Measurements from ENCODE around the gene MAP2K2. TPM values are rescaled to one million over a fixed set of nuclear protein-coding genes. Genes with fewer than 3 reads are reported as not detected.
A peak's percentile ranks its signal among the peaks of the same experiment; 100 is the strongest.

MAP2K2 gene
- total RNA-seq, 1 experiment from 2014 or later: 151 TPM

DNA sequence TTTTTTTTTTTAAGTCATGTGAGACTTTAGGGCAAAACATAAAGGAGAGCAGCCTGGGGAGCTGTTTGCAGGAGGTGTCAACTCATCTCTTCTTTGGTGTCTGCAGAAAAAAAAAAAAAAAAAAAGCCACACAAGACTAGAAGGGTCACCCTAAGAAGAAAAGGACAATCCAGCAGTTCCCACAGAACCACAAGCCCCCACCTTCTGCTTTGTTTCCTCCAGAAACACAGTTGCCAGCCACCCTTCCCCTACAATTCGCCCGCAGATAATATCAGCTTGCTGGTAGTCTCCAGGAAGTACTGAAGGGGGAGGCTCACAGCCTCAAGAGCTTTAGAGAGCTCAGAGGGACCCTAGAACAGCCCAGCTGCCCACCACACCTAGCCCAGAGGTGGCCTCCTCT is 34.9 kb downstream of the MAP2K2 start:
- H3K27me3 ChIP-seq (ENCODE audit: control insufficient read depth, insufficient read depth, low read length): no peaks in the 10 kb centered on the region
- H3K9me3 ChIP-seq (ENCODE audit: control insufficient read depth, insufficient read depth, low read depth, low read length): no peaks in the 10 kb centered on the region
- no peak overlapping the region for H3K27ac ChIP-seq (ENCODE audit: low read length)
- H3K36me3 ChIP-seq (ENCODE audit: control insufficient read depth, insufficient read depth, low read length): no peaks in the 10 kb centered on the region
- ChIA-PET POLR2A (no interaction called here), CTCF (interaction anchor here (0.6 kb wide), 3 partner anchors 31 to 863 kb away, joined by 5 to 10 read pairs (median 7); no protein-coding TSS in a partner anchor)
- H3K4me1 ChIP-seq (ENCODE audit: control insufficient read depth, insufficient read depth, low read length): no peaks in the 10 kb centered on the region
- in situ Hi-C loops (cut with HindIII; ENCODE audit: low pct_unique_long_range_greater_than_20kb, low sequenced_read_pairs): no loop called here
- intact Hi-C loops (cut with micrococcal nuclease; ENCODE audit: unreplicated experiment): no loop called here
- TF ChIP-seq SIN3A (IDR thresholded peaks at IDR 0.05; ENCODE audit: borderline replicate concordance, insufficient read depth, low read depth, low read length): no peak
- TF ChIP-seq, protein P1, sequence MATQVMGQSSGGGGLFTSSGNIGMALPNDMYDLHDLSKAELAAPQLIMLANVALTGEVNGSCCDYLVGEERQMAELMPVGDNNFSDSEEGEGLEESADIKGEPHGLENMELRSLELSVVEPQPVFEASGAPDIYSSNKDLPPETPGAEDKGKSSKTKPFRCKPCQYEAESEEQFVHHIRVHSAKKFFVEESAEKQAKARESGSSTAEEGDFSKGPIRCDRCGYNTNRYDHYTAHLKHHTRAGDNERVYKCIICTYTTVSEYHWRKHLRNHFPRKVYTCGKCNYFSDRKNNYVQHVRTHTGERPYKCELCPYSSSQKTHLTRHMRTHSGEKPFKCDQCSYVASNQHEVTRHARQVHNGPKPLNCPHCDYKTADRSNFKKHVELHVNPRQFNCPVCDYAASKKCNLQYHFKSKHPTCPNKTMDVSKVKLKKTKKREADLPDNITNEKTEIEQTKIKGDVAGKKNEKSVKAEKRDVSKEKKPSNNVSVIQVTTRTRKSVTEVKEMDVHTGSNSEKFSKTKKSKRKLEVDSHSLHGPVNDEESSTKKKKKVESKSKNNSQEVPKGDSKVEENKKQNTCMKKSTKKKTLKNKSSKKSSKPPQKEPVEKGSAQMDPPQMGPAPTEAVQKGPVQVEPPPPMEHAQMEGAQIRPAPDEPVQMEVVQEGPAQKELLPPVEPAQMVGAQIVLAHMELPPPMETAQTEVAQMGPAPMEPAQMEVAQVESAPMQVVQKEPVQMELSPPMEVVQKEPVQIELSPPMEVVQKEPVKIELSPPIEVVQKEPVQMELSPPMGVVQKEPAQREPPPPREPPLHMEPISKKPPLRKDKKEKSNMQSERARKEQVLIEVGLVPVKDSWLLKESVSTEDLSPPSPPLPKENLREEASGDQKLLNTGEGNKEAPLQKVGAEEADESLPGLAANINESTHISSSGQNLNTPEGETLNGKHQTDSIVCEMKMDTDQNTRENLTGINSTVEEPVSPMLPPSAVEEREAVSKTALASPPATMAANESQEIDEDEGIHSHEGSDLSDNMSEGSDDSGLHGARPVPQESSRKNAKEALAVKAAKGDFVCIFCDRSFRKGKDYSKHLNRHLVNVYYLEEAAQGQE (IDR thresholded peaks at IDR 0.05; ENCODE audit: insufficient read depth in 1 of 2, low read depth in 2 of 2, low read length in 1 of 2): no peak
- no peak for TF ChIP-seq POLR2AphosphoS5 (IDR thresholded peaks at IDR 0.05; ENCODE audit: low read depth, low read length)
- no TSS peak for BruUV-seq (replicated peaks)
- no peak for ATAC-seq
- H3K4me3 ChIP-seq (ENCODE audit: low read depth in 2 of 2, low read length in 2 of 2): no peak overlapping the region
- no peak for DNase-seq (ENCODE audit: low read depth, low spot score)

DNA sequence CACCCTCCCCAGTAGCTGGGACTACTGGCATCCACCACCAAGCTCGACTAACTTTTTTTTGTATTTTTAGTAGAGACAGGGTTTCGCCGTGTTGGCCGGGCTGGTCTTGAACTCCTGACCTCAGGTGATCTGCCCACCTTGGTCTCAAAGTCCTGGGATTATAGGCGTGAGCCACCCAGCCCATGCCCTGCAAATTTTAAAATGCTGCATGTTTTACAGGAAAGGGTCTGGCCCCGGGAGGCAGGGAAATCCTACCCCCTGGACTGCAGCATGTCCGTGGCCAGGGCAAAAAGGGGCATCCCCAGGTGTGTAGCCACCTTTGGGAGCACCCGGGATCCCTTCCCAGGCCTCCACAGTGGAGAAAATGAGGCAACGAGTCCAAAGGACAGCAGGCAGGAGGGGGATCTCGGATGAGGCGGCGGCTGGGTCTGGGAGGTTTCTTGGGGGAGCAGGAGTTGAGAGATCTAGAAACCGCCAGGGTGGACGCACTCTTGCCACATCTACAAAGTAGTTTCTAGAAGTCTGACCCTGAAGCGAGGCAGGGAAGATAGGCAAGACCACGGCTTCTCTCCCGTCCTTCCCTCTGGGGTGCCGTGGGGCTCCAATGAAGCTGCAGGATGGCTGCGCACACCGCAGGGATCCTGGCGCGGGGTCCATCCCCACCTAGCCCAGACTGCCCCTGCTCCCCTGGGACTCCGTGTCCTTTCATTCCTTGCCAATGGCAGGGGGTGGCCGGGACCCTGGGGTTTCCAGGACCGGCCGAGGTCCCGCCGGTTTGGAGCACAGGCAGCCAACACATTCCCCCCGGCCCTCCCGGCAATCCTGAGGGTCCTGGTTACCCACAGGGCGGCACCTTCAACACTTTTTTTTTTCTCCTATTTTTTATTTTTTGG is 35.9 kb downstream of the MAP2K2 start:
- Histone ChIP-seq H3K27ac (ENCODE audit: low read length) (no peak overlapping the region), H3K36me3 (ENCODE audit: control insufficient read depth, insufficient read depth, low read length) (no peaks in the 10 kb centered on the region), H3K9me3 (ENCODE audit: control insufficient read depth, insufficient read depth, low read depth, low read length) (no peaks in the 10 kb centered on the region), H3K4me3 (ENCODE audit: low read depth in 2 of 2, low read length in 2 of 2) (no peak overlapping the region), H3K4me1 (ENCODE audit: control insufficient read depth, insufficient read depth, low read length) (no peaks in the 10 kb centered on the region), H3K27me3 (ENCODE audit: control insufficient read depth, insufficient read depth, low read length) (no peaks in the 10 kb centered on the region)
- in situ Hi-C loops (cut with HindIII; ENCODE audit: low pct_unique_long_range_greater_than_20kb, low sequenced_read_pairs): no loop called here
- DNase-seq (ENCODE audit: low read depth, low spot score) (no peak), ATAC-seq (no peak)
- intact Hi-C loops (cut with micrococcal nuclease; ENCODE audit: unreplicated experiment): no loop called here
- POLR2A ChIA-PET: no interaction called here
- CTCF ChIA-PET: no interaction called here
- BruUV-seq (replicated peaks): TSS peak; percentile 57
- TF ChIP-seq SIN3A (IDR thresholded peaks at IDR 0.05; ENCODE audit: borderline replicate concordance, insufficient read depth, low read depth, low read length) (no peak), POLR2AphosphoS5 (IDR thresholded peaks at IDR 0.05; ENCODE audit: low read depth, low read length) (no peak), TCF7L2 (IDR thresholded peaks at IDR 0.05; ENCODE audit: low read depth, low read length) (no peak), CTCF (IDR thresholded peaks at IDR 0.05) (no peak)
- TF ChIP-seq, protein P1 (IDR thresholded peaks at IDR 0.05; ENCODE audit: insufficient read depth in 1 of 2, low read depth in 2 of 2, low read length in 1 of 2): no peak
